Measurements from ENCODE around the gene ARID1B.

DNA sequence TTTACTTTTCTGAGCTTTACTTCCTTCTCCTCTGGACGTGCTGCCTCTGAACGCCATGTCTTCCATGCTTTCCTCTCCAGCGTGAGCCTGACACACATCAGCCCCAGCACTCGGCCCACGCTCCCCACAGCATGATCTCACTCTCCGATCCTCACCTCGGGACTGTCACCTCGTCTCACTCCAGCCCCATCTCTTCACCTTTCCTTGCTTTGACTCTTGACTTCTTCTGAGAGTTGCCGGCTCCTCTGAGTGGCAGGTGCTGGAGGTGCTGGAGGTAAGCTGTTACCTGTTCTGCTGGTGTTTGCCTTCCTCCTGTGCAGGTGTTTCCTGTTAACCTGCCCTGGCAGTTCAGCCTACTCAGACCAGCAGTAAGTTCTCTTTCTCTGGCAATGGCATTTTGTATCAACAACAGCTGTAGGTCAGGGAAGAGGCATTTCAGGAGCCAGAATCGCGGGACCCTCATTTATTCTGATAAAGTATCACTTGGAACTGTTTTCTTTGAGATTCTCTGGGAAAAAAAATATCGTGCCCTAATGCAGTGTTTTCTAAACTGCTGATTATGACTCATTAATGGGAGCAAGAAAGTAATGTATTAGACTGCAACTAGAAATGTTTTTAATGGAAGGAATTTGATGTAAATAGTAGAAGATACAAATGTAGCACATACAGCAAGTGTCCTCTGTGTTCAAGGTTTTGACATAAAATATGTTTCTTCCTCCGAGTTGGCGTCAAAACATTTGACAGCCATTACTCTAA lies 106.5 kb downstream of the ARID1B start:
- TF ChIP-seq, protein P1, sequence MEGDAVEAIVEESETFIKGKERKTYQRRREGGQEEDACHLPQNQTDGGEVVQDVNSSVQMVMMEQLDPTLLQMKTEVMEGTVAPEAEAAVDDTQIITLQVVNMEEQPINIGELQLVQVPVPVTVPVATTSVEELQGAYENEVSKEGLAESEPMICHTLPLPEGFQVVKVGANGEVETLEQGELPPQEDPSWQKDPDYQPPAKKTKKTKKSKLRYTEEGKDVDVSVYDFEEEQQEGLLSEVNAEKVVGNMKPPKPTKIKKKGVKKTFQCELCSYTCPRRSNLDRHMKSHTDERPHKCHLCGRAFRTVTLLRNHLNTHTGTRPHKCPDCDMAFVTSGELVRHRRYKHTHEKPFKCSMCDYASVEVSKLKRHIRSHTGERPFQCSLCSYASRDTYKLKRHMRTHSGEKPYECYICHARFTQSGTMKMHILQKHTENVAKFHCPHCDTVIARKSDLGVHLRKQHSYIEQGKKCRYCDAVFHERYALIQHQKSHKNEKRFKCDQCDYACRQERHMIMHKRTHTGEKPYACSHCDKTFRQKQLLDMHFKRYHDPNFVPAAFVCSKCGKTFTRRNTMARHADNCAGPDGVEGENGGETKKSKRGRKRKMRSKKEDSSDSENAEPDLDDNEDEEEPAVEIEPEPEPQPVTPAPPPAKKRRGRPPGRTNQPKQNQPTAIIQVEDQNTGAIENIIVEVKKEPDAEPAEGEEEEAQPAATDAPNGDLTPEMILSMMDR (IDR thresholded peaks at IDR 0.05; ENCODE audit: low read depth, low read length, missing input control): no peak
- TF ChIP-seq, protein P2, sequence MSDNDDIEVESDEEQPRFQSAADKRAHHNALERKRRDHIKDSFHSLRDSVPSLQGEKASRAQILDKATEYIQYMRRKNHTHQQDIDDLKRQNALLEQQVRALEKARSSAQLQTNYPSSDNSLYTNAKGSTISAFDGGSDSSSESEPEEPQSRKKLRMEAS (IDR thresholded peaks at IDR 0.05): no peak
- no peak for TF ChIP-seq SP1 (IDR thresholded peaks at IDR 0.05)
- TF ChIP-seq JUND (IDR thresholded peaks at IDR 0.05): no peak
- TF ChIP-seq TAF1 (conservative IDR thresholded peaks at IDR 0.05): no peak
- TF ChIP-seq FOXA1 (IDR thresholded peaks at IDR 0.05): no peak
- no peak for TF ChIP-seq GABPA (IDR thresholded peaks at IDR 0.05 in 1 of 2, conservative IDR thresholded peaks at IDR 0.05 in 1 of 2)
- TF ChIP-seq, protein P3, sequence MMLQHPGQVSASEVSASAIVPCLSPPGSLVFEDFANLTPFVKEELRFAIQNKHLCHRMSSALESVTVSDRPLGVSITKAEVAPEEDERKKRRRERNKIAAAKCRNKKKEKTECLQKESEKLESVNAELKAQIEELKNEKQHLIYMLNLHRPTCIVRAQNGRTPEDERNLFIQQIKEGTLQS (IDR thresholded peaks at IDR 0.05): no peak
- no peak for TF ChIP-seq EGR1 (IDR thresholded peaks at IDR 0.05; ENCODE audit: low read depth in 2 of 2)
- no peak for TF ChIP-seq YY1 (IDR thresholded peaks at IDR 0.05)
- TF ChIP-seq, protein P4, sequence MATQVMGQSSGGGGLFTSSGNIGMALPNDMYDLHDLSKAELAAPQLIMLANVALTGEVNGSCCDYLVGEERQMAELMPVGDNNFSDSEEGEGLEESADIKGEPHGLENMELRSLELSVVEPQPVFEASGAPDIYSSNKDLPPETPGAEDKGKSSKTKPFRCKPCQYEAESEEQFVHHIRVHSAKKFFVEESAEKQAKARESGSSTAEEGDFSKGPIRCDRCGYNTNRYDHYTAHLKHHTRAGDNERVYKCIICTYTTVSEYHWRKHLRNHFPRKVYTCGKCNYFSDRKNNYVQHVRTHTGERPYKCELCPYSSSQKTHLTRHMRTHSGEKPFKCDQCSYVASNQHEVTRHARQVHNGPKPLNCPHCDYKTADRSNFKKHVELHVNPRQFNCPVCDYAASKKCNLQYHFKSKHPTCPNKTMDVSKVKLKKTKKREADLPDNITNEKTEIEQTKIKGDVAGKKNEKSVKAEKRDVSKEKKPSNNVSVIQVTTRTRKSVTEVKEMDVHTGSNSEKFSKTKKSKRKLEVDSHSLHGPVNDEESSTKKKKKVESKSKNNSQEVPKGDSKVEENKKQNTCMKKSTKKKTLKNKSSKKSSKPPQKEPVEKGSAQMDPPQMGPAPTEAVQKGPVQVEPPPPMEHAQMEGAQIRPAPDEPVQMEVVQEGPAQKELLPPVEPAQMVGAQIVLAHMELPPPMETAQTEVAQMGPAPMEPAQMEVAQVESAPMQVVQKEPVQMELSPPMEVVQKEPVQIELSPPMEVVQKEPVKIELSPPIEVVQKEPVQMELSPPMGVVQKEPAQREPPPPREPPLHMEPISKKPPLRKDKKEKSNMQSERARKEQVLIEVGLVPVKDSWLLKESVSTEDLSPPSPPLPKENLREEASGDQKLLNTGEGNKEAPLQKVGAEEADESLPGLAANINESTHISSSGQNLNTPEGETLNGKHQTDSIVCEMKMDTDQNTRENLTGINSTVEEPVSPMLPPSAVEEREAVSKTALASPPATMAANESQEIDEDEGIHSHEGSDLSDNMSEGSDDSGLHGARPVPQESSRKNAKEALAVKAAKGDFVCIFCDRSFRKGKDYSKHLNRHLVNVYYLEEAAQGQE (IDR thresholded peaks at IDR 0.05): no peak

Data from liver (tissue), 3 donors.